Measurements from ENCODE around the gene MAP3K20. TPM values are rescaled to one million over a fixed set of nuclear protein-coding genes. Genes with fewer than 3 reads are reported as not detected.
A peak's percentile ranks its signal among the peaks of the same experiment; 100 is the strongest.

The MAP3K20 gene
- total RNA-seq, 1 donor from 2014 or later = 11.8 TPM

- no peak for TF ChIP-seq CTCF (IDR thresholded peaks at IDR 0.05; ENCODE audit: unreplicated experiment)
- Mint-ChIP-seq H3K36me3 (ENCODE audit: low read depth, unreplicated experiment) (no peaks in the 10 kb centered on the region), H3K27me3 (ENCODE audit: unreplicated experiment) (no peaks in the 10 kb centered on the region), H3K4me3 (ENCODE audit: unreplicated experiment) (no peak overlapping the region), H3K4me1 (ENCODE audit: unreplicated experiment) (peaks cover 7% of the 10 kb centered on the region), H3K27ac (ENCODE audit: unreplicated experiment) (no peak overlapping the region), H3K9me3 (ENCODE audit: unreplicated experiment) (no peaks in the 10 kb centered on the region)
- no peak for DNase-seq (ENCODE audit: low spot score)
Measured at GRCh38 chr2:173153301-173153885, 77.7 kb downstream of the MAP3K20 start.

- TF ChIP-seq CTCF (IDR thresholded peaks at IDR 0.05; ENCODE audit: unreplicated experiment) = no peak
- Mint-ChIP-seq H3K9me3 (ENCODE audit: unreplicated experiment) (no peaks in the 10 kb centered on the region), H3K36me3 (ENCODE audit: low read depth, unreplicated experiment) (no peaks in the 10 kb centered on the region), H3K27ac (ENCODE audit: unreplicated experiment) (no peak overlapping the region), H3K4me3 (ENCODE audit: unreplicated experiment) (no peak overlapping the region), H3K27me3 (ENCODE audit: unreplicated experiment) (peaks cover 1% of the 10 kb centered on the region), H3K4me1 (ENCODE audit: unreplicated experiment) (peaks cover 2% of the 10 kb centered on the region)
- DNase-seq (ENCODE audit: low spot score) = no peak
Measured at GRCh38 chr2:173157676-173158293, 82.1 kb downstream of the MAP3K20 start.

GRCh38 chr2:173159791-173160463, 84.3 kb downstream of the MAP3K20 start:
- no peaks in the 10 kb centered on the region for H3K36me3 Mint-ChIP-seq (ENCODE audit: low read depth, unreplicated experiment)
- H3K9me3 Mint-ChIP-seq (ENCODE audit: unreplicated experiment) = no peaks in the 10 kb centered on the region
- H3K4me3 Mint-ChIP-seq (ENCODE audit: unreplicated experiment) = no peak overlapping the region
- H3K27ac Mint-ChIP-seq (ENCODE audit: unreplicated experiment) = peak overlapping the region; percentile 82
- TF ChIP-seq CTCF (IDR thresholded peaks at IDR 0.05; ENCODE audit: unreplicated experiment) = no peak
- peaks cover 5% of the 10 kb centered on the region for H3K4me1 Mint-ChIP-seq (ENCODE audit: unreplicated experiment)
- no peak for DNase-seq (ENCODE audit: low spot score)
- H3K27me3 Mint-ChIP-seq (ENCODE audit: unreplicated experiment) = peaks cover 1% of the 10 kb centered on the region

- peaks cover 7% of the 10 kb centered on the region for H3K4me1 Mint-ChIP-seq (ENCODE audit: unreplicated experiment)
- no peak overlapping the region for H3K4me3 Mint-ChIP-seq (ENCODE audit: unreplicated experiment)
- DNase-seq (ENCODE audit: low spot score) = no peak
- no peaks in the 10 kb centered on the region for H3K36me3 Mint-ChIP-seq (ENCODE audit: low read depth, unreplicated experiment)
- H3K27ac Mint-ChIP-seq (ENCODE audit: unreplicated experiment) = no peak overlapping the region
- peaks cover 1% of the 10 kb centered on the region for H3K27me3 Mint-ChIP-seq (ENCODE audit: unreplicated experiment)
- H3K9me3 Mint-ChIP-seq (ENCODE audit: unreplicated experiment) = no peaks in the 10 kb centered on the region
- no peak for TF ChIP-seq CTCF (IDR thresholded peaks at IDR 0.05; ENCODE audit: unreplicated experiment)
Measured at GRCh38 chr2:173160618-173161017, 85.0 kb downstream of the MAP3K20 start.

GRCh38 chr2:173161040-173161439, 85.4 kb downstream of the MAP3K20 start:
- TF ChIP-seq CTCF (IDR thresholded peaks at IDR 0.05; ENCODE audit: unreplicated experiment) = no peak
- Mint-ChIP-seq H3K4me3 (ENCODE audit: unreplicated experiment) (no peak overlapping the region), H3K9me3 (ENCODE audit: unreplicated experiment) (no peaks in the 10 kb centered on the region), H3K27me3 (ENCODE audit: unreplicated experiment) (peaks cover 1% of the 10 kb centered on the region), H3K4me1 (ENCODE audit: unreplicated experiment) (peaks cover 7% of the 10 kb centered on the region), H3K36me3 (ENCODE audit: low read depth, unreplicated experiment) (no peaks in the 10 kb centered on the region), H3K27ac (ENCODE audit: unreplicated experiment) (no peak overlapping the region)
- DNase-seq (ENCODE audit: low spot score) = no peak
